Measurements from ENCODE around the gene GYPB. TPM values are rescaled to one million over a fixed set of nuclear protein-coding genes. Genes with fewer than 3 reads are reported as not detected.
"Not testable (repeated sequence)": the region's sequence is repeated elsewhere in the genome, so short reads cannot be mapped to it uniquely, and the experiment has no call there.

Gene GYPB
- total and polyA plus RNA-seq, 8 donors: 5.9 to 8.9 (median 7.9) TPM; not detected in 2

GRCh38 chr4:143986180-143986579 is 33.0 kb downstream of the GYPB start:
- no peaks in the 10 kb centered on the region for H3K4me1 ChIP-seq
- no peaks in the 10 kb centered on the region for H3K9me3 ChIP-seq
- H3K27ac ChIP-seq: no peak overlapping the region
- no peak overlapping the region for H3K4me3 ChIP-seq
- no peak for ATAC-seq
- no peak for DNase-seq
- no peaks in the 10 kb centered on the region for H3K36me3 ChIP-seq
- H3K27me3 ChIP-seq: no peaks in the 10 kb centered on the region
- intact Hi-C loops (cut with DNase I): no loop called here
- no peak for TF ChIP-seq CTCF (IDR thresholded peaks at IDR 0.05)

GRCh38 chr4:143980776-143981175 is 38.4 kb downstream of the GYPB start:
- H3K4me1 ChIP-seq; H3K9me3 ChIP-seq; H3K36me3 ChIP-seq; H3K27ac ChIP-seq; intact Hi-C loops (cut with DNase I); H3K4me3 ChIP-seq; H3K27me3 ChIP-seq: not testable (repeated sequence)
- DNase-seq: peak in 1 of 4 donors; percentile 3
- peak; percentile 38 for ATAC-seq

- DNase-seq; H3K9me3 ChIP-seq; intact Hi-C loops (cut with DNase I); H3K36me3 ChIP-seq; ATAC-seq; H3K27ac ChIP-seq; H3K4me3 ChIP-seq; H3K27me3 ChIP-seq; H3K4me1 ChIP-seq: not testable (repeated sequence)
Measured at GRCh38 chr4:143975527-143975926, 43.7 kb downstream of the GYPB start.

GRCh38 chr4:143974021-143974420 is 45.2 kb downstream of the GYPB start:
- ATAC-seq; DNase-seq; intact Hi-C loops (cut with DNase I); H3K4me3 ChIP-seq; H3K4me1 ChIP-seq; H3K36me3 ChIP-seq; H3K27me3 ChIP-seq; H3K9me3 ChIP-seq; H3K27ac ChIP-seq: not testable (repeated sequence)

GRCh38 chr4:143961075-143961474 is 58.1 kb downstream of the GYPB start:
- no peak for TF ChIP-seq CTCF (IDR thresholded peaks at IDR 0.05)
- intact Hi-C loops (cut with DNase I): no loop called here
- Histone ChIP-seq H3K4me3 (no peak overlapping the region), H3K4me1 (no peaks in the 10 kb centered on the region), H3K27me3 (no peaks in the 10 kb centered on the region), H3K27ac (no peak overlapping the region), H3K36me3 (no peaks in the 10 kb centered on the region), H3K9me3 (no peaks in the 10 kb centered on the region)
- DNase-seq (no peak), ATAC-seq (no peak)

GRCh38 chr4:143955306-143955705 is 63.9 kb downstream of the GYPB start:
- H3K4me1 ChIP-seq; H3K27me3 ChIP-seq; ATAC-seq; H3K36me3 ChIP-seq; H3K4me3 ChIP-seq; DNase-seq; intact Hi-C loops (cut with DNase I); H3K27ac ChIP-seq: not testable (repeated sequence)
- H3K9me3 ChIP-seq: peaks cover 0 to 18% of the 10 kb centered on the region in 2 donors

GRCh38 chr4:143951458-143951972 is 67.7 kb downstream of the GYPB start:
- H3K4me3 ChIP-seq; H3K27ac ChIP-seq; H3K36me3 ChIP-seq; H3K27me3 ChIP-seq; ATAC-seq; DNase-seq; H3K4me1 ChIP-seq; intact Hi-C loops (cut with DNase I): not testable (repeated sequence)
- peaks cover 0 to 18% of the 10 kb centered on the region in 2 donors for H3K9me3 ChIP-seq

GRCh38 chr4:143950967-143951366 is 68.2 kb downstream of the GYPB start:
- peaks cover 0 to 18% of the 10 kb centered on the region in 2 donors for H3K9me3 ChIP-seq
- H3K27me3 ChIP-seq; intact Hi-C loops (cut with DNase I); H3K4me3 ChIP-seq; H3K27ac ChIP-seq; H3K4me1 ChIP-seq; H3K36me3 ChIP-seq; DNase-seq; ATAC-seq: not testable (repeated sequence)

GRCh38 chr4:143950185-143950584 is 69.0 kb downstream of the GYPB start:
- H3K27ac ChIP-seq; H3K4me1 ChIP-seq; intact Hi-C loops (cut with DNase I); H3K27me3 ChIP-seq; ATAC-seq; H3K36me3 ChIP-seq; DNase-seq; H3K4me3 ChIP-seq: not testable (repeated sequence)
- H3K9me3 ChIP-seq: peaks cover 0 to 18% of the 10 kb centered on the region in 2 donors

- intact Hi-C loops (cut with DNase I); H3K27me3 ChIP-seq; H3K36me3 ChIP-seq; H3K4me3 ChIP-seq; H3K4me1 ChIP-seq; ATAC-seq; H3K27ac ChIP-seq; DNase-seq: not testable (repeated sequence)
- H3K9me3 ChIP-seq: peaks cover 0 to 15% of the 10 kb centered on the region in 2 donors
Measured at GRCh38 chr4:143947493-143947892, 71.7 kb downstream of the GYPB start.

All from left lung (tissue), 10 donors.